Activated CD8-positive, alpha-beta memory T cell treated with anti-CD3 and anti-CD28 coated beads, Interleukin-2, amount 50 U/mL, for 48 hours (primary cell): ENCODE measurements around the gene TSTD1.
"Not testable (repeated sequence)": the region's sequence is repeated elsewhere in the genome, so short reads cannot be mapped to it uniquely, and the experiment has no call there.

Source experiments
- DNase-seq: peaks from one replicate; pipeline ENCODE4 v3.0.0-alpha.2; 2020

Gene TSTD1

DNA sequence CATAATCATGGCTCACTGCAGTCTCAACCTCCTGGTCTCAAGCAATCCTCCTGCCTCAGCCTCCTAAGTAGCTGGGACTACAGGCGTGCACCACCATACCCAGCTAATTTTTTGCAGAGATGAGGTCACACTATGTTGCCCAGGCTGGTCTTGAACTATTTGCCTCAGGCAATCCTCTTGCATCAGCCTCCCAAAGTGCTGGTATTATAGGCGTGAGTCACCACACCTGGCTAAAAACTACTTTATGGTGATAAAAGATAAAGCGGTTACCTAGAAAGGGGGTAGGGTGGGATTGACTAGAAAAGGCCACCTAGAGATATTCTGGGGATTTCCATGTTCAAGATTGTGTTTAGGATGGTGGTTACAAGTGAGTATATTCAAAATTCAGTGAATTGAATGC is 5.0 kb downstream of the TSTD1 start:
- DNase-seq, result no peak

DNA sequence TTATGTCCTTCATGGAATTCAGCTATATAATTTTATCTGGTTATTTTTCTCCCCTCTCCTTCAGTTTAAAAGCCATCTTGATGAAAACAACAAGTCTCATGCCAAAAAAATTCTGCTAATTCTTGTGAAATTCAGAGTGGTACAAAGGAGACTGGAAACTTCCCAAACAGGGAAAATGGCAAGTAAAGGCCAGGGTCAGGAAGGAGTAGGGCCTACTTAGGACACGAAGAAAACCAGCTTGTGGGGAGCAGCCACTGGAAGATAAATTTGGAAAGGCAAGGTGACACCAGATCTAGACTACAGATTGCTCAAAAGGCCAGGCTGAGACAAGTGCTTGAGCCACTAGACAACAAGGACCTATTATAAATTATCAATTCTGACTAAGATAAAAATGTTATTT is 6.4 kb downstream of the TSTD1 start:
- DNase-seq, result no peak

DNA sequence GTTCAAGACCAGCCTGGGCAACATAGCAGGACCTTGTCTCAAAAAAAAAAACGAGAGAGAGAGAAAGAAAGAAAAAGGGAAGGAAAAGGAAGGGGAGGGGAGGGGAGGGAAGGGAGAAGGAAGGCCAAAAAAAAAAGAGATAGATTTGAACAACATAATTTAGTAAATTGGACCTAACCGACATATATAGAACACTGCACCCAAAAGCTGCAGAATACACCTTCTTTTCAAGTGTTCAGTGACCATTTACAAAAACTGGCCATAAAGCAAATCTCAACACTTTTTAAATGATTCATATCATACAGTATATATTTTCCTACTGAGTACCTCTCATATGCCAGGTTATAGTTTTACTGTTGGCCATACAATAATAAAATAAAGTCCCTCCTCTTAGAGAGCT is 6.9 kb downstream of the TSTD1 start:
- no peak for DNase-seq

DNA sequence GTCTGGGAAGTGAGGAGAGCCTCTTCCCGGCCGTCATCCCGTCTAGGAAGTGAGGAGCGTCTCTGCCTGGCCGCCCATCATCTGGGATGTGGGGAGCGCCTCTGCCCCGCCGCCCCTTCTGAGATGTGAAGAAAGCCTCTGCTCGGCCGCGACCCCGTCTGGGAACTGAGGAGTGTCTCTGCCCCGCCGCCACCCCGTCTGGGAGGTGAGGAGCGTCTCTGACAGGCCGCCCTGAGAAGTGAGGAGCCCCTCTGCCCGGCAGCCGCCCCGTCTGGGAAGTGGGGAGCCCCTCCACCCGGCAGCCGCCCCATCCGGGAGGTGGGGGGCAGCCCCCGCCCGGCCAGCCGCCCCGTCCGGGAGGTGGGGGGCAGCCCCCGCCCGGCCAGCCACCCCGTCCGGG is 9.3 kb downstream of the TSTD1 start:
- not testable (repeated sequence) for DNase-seq

DNA sequence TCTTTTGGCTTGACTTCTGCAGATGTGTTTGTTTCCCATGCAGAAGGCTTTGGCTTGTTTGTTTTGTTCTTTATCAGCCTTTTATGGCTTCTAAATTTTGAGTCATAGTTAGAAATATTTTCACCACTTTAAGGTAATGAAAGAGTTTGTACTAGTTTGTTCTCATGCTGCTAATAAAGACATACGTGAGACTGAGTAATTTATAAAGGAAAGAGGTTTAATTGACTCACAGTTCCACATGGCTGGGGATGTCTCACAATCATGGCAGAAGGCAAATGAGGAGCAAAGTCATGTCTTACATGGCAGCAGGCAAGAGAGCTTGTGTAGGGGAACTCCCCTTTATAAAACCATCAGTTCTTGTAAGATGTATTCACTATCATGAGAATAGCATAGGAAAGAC is 11.8 kb downstream of the TSTD1 start:
- DNase-seq, result not testable (repeated sequence)

DNA sequence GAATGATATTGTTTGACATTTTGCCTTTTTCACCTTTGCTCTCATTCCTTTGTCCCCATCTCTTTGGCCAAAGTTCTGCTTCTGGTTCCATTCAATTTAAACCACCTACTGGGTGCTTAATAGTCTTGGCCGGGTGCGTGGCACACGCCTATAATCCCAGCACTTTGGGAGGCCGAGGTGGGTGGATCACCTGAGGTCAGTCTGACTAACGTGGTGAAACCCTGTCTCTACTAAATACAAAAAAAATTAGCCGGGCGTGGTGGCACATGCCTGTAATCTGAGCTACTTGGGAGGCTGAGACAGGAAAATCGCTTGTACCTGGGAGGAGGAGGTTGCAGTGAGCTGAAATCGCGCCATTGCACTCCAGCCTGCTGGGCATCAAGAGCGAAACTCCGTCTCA is 16.3 kb downstream of the TSTD1 start:
- DNase-seq, result not testable (repeated sequence)

DNA sequence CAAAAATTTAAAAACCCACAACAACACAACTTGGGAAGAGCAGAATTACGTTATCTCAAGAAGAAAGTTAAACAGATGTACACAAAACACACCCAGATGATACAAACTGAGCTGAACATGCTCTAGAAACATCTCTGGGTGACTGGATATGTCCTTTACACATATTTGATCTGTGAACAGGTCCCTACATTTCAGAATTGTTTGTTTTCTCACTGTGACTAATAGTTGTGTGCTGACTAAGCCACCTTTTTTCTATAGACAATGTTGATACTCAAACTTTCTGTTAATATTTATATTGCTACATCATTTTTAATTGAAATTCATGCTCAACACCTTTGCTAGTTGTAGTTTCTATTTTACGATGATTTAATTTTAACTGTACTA is 16.8 kb downstream of the TSTD1 start:
- DNase-seq, result no peak

DNA sequence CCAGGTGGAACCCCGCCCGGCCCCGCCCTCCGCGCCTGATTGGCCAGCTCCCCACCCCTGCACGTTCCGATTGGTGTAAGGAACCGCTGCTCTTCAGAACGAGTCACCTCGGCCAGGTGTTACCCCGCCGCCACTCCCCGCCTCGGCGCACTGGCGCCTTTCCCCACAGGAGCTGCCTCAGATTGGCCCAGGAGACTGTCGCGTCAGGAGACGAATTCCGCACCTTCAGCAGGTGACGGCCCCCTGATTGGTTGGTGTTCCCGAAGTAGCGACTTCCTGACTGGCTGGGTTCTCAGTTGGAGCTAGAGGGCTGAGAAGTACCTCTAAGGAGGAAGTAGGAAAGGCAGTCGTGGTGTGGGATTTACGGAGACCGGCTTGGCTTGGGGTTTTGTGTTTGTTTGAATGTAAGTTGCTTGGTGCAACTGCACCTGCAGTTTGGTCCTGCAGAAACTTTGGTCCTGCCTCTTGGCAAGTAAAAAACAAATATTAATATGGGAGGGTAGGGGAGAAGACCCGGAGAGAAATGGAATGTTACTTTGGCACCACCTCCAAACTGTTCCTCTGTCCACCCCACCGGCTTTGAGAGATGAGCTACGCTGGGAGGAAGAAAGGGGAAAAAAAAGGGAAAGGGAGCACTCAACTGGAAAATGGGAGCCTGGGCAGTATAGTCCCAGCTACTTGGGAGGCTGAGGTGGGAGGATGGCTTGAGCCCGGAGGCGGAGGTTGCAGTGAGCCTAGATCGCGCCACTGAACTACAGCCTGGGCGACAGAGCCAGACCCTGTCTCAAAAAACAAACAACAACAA is 17.4 kb downstream of the TSTD1 start:
- peak; percentile 88 for DNase-seq

DNA sequence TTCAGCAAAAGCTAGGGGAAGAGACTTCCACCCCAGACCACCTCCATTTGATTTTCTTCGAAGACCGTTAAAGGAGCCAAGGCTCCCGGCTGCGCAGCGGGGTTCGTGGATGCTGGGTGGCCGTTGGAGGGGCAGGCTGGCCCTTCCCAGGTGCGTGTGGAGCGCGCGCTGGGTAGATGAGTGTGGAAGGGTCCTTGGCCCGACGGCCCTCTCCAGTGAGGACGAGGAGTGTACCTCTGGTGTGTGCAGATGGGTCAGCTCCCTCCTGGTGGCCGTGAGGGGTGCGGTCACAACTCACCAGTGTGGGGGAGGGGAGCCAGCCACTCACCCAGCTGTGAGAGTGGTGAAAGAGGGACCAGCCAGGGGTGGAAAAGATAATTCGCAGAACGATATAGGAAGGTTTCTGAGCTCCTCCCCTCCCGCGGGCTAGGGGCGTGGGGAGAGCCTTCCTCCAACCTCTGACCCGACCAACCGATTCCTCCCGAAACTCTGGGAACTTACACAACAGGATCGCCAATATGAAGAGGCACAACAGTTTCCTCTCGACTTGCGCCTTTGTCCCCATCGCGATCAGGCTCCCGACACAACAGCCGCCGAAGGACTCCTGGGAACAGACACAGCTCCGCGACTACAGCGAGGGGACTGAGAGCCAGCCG is 18.1 kb downstream of the TSTD1 start, which contains the start of gene F11R:
Gene F11R, minus strand, starts transcription at position 644 of the 656 bp plus-strand sequence. Its CDS starts 79 bp downstream, at position 565.
- peak; percentile 67 for DNase-seq

DNA sequence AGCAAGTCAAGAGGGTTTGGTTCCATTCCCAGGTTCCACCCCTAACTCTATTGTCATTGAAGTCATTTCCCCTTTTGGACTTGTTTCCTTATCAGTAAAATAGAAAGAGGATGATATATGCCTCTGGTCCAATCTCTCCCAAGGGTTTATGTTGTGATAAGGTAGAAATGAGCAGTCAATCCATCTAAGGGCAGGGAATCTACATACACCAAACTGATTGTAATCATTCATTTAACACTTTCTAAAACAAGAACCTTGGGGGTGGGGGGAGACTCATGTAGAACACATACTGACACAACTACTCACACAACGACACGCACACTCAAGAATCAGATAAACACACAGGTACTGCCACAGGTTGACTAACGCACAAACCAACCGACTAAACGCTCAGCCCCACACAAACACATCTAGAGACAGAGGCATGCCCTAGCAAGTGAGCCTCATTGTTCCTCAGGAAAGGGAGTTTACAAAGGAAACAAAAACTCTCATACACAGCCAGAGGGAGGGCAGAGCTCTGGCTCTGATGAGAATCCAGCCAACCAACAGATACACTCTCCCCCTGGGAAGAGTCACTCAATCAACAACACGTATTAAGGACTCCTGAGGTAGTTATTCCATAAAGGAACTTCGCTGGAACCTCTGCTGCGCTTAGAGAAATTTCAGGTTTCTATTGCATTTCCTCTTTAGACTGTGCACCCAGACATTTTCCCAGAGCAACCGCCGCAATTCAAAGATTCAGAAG is 18.8 kb downstream of the TSTD1 start:
- no peak for DNase-seq

DNA sequence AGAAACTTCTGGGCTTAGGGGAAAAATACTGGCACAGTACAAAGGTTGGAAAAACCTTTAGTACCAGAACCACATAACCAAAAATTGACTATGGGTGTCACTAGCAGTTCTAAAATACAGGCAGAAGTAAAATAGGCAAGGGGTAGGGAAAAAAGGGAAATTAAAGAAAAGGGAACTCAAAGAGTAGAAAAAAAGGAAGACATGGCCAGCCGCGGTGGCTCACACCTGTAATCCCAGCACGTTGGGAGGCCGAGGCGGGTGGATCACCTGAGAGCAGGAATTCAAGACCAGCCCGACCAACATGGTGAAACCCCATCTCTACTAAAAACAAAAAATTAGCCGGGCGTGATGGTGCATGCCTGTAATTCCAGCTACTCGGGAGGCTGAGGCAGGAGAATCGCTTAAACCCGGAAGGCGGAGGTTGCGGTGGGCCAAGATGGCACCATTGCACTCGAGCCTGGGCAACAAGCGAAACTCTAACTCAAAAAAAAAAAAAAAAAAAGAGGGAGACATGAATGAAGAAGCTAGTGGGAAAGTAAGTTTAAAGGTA is 19.6 kb downstream of the TSTD1 start:
- DNase-seq, result not testable (repeated sequence)

DNA sequence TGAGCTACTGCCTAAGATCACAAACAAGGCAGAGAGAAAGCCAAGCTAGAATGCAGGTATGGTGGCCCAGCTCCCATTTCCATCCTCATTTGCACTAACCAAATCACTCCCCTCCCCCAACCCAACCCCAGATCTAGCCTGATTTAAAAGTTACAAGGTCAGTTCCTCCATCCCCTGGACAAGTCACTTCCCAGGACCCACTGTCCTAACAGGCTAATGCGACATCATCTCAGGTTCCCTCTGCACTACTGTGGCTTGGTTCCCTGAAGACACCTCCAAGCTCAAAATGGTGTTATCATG is 20.2 kb downstream of the TSTD1 start:
- no peak for DNase-seq

DNA sequence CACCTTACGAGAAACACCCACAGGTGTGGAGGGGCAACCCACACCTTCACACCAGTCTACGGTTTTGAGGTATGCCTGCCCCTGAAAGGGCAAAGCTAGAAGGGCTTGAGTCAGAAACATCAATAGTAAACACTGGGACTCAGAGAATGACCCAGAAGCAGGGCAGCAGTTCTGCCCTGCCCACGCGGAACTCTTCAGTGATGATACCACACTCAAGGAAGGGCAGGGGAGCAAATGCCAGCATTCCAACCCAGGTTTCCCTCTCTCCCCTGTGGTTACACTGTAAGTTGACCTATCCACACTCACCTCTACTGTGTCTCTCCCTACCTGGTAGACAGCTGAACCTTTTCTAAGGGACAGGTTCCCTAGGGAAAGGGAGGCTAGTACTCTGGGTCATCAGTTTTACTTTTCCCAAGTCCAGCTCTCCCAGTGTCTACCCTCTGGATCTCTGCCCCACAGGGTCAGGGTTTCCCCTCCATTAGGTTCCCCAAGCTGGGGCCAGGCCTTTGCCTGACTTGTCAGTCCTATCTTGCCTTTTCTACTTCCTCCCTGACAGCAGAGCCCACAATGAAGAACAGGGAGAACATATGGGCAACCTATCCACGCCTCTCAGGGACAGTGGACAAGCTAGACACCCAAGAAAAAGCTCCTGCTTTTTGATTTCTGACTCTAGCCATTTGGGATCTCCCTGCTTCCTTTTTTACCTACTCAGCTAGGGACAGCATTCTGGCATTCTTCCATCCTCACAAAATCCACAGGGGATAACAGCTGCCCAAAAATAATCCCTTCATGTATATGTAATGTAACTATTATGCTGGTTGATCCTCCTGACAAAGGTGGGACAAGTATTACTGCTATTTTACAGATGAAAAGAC is 20.8 kb downstream of the TSTD1 start:
- DNase-seq, result no peak

DNA sequence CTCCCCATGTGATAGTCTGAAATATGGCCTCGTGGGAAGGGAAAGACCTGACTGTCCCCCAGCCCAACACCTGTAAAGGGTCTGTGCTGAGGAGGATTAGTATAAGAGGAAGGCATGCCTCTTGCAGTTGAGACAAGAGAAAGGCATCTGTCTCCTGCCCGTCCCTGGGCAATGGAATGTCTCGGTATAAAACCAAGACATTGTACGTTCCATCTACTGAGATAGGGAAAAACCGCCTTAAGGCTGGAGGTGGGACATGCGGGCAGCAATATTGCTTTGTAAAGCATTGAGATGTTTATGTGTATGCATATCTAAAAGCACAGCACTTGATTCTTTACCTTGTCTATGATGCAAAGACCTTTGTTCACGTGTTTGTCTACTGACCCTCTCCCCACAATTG is 21.6 kb downstream of the TSTD1 start:
- DNase-seq, result not testable (repeated sequence)

DNA sequence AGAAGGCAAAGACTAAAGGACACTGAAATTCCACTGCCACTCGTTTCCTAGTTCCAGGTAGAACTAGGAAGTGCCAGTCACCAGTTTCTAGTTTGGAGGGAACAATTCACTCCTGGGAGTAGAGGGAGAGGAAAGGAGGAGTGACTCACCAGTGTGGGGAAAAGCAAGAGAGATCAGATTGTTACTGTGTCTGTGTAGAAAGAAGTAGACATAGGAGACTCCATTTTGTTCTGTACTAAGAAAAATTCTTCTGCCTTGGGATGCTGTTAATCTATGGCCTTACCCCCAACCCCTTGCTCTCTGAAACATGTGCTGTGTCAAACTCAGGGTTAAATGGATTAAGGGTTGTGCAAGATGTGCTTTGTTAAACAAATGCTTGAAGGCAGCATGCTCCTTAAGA is 22.1 kb downstream of the TSTD1 start:
- not testable (repeated sequence) for DNase-seq

DNA sequence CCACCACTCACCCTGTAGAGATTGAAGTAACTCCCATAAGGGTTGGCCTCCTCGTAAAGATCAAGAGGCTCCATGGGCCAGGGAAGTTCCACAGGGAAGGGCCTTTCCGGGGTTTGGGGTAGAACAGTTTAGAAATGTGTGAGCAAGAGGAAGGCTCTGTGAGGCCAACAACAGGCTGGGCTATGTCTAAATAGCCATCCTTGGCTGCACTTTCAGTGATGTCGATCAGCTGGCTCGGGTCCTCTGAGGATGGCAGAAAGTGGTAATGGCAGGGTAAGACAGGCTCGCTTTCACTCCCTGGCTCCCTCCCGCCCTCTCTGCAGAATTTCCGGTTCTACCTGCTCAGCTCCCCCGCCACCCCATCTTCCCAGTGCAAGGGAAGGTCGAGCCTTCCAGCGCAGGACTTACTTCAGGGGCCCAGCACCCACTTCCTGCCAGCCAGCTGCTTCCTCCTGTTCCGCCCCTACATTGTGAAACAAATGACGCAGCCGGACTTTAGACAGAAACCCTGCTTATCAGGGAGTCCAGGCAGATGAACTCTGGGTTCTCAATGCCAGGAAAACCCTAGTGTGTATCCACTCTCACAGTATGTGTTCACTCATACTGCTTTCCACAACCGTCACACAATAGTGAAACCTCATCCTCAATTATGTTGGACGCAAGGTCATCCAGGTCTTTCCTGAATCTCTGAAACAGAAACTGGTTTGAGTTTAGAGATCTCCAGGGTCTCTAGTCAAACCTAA is 25.1 kb downstream of the TSTD1 start:
- DNase-seq, result peak; percentile 82

DNA sequence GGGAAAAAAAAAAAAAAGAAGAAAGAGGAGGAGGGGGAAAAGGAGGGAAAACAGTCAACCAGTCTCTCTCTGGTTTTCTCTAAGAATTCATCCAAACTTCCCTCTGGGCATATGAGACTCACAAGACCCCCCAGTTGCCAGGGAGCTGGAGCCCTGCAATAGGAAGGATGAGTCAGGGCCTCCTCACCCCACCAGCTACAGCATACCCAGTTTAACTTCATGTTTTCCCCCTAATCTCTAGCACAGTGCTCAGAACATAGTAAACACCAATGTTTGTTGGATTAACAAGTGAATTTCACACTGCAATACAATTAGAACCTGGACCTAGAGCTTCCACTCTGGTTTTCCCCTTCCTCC is 25.7 kb downstream of the TSTD1 start:
- no peak for DNase-seq

DNA sequence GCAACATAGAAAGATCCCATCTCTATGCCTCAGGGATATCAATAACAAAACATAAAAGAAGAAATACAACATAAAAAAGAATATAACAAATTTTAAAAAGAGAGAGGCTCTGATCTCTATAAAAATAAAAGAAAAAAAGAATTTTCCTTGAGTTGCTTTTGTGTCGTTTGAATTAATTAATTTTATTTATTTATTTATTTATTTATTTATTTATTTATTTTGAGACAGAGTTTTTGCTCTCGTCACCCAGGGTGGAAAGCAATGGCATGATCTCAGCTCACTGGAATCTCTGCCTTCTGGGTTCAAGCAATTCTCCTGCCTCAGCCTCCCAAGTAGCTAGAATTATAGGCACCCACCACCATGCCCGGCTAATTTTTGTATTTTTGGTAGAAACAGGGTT is 26.3 kb downstream of the TSTD1 start:
- no peak for DNase-seq

DNA sequence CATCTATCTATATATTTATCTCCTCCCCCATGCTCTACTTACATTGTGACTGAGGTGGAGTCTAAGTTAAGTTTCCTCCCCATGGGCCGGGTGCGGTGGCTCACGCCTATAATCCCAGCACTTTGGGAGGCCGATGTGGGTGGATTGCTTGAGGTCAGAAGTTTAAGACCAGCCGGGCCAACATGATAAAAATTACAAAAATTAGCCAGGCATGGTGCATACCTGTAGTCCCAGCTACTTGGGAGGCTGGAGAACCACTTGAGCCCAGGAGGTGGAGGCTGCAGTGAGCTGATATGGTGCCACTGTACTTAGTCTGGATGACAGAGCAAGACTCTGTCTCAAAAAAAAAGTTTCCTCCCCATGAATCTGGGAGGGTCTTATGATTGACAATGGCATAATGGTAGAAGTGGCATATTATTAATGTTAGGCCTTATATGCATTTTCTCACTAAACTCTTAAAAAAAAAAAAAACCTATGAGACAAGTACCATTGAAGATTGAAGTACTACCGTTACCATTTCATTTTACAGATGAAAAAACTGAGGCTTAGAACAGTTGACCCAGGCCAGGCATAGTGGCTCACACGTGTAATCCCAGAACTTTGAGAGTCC is 29.1 kb downstream of the TSTD1 start:
- DNase-seq, result no peak

DNA sequence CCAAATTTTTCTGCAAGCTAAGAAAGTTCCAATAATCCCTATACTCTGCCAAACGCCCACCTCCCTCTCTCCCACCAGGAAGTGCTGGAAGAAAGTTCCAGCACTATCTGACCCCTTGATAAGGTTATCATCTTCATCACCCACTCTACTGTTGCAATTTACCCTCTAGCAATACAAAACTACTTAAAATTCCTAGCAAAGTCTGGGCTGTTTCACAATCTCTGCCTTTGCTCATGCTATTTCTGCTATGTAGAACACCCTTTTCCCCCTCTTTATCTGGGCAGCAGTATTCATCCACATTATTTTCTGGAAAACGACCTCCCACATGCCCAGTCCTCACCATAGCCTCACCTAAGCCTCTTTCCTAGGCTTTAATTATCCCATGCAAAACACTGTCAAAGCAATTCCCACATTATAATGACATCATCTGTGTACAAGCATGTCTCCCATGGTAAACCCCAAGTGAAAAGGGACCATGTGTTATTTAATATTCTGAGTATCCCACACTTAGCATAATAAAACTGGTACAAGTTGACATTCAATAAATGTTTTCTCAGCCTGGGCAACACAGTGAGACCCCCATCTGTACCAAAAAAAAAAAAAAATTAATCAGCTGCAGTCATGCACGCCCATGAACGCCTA is 29.8 kb downstream of the TSTD1 start:
- DNase-seq, result no peak

DNA sequence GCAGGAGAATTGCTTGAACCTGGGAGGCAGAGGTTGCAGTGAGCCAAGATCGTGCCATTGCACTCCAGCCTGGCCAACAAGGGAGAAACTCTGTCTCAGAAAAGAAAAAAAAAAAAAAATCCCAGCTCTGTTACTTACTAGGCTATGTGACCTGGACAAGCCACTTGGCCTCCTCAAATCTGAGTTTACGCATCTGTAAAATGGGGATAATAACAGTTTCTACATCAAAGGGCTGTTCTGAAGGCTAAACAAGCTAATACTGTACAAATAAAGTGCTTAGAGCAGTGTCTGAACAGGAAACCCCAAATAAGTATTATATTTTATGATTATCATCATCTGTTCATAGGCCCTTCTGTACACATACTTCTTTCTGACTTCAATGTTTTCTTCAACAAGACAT is 31.4 kb downstream of the TSTD1 start:
- DNase-seq, result no peak
